ENCODE measurements around the gene CDYL2.

CDYL2 gene

GRCh38 chr16:80583466-80583865 is 220.9 kb downstream of the CDYL2 start:
- no peak for TF ChIP-seq CTCF (IDR thresholded peaks at IDR 0.05; ENCODE audit: low read depth, low read length, missing control alignments)

GRCh38 chr16:80580109-80580832 is 224.1 kb downstream of the CDYL2 start:
- TF ChIP-seq CTCF (IDR thresholded peaks at IDR 0.05; ENCODE audit: low read depth, low read length, missing control alignments): no peak
- DNase-seq: peak; percentile 89
- in situ Hi-C loops (cut with HindIII; ENCODE audit: low pct_ligation_motif_present, low sequenced_read_pairs): no loop called here
- Histone ChIP-seq H3K27me3 (replicated peaks) (no peaks in the 10 kb centered on the region), H3K27ac (peak overlapping the region; percentile 56), H3K4me3 (ENCODE audit: low read depth, low read length) (no peak overlapping the region), H3K36me3 (replicated peaks) (no peaks in the 10 kb centered on the region)

More at GRCh38 chr16:80583466-80583865, 220.9 kb downstream of the CDYL2 start:
- H3K4me3 ChIP-seq (ENCODE audit: low read depth, low read length): no peak overlapping the region
- H3K27ac ChIP-seq: peak overlapping the region; percentile 32
- DNase-seq: peak; percentile 74
- no peaks in the 10 kb centered on the region for H3K36me3 ChIP-seq (replicated peaks)
- no peaks in the 10 kb centered on the region for H3K27me3 ChIP-seq (replicated peaks)
- in situ Hi-C loops (cut with HindIII; ENCODE audit: low pct_ligation_motif_present, low sequenced_read_pairs): no loop called here

- no peaks in the 10 kb centered on the region for H3K27me3 ChIP-seq (replicated peaks)
- no peak for TF ChIP-seq CTCF (IDR thresholded peaks at IDR 0.05; ENCODE audit: low read depth, low read length, missing control alignments)
- DNase-seq: no peak
- no peak overlapping the region for H3K27ac ChIP-seq
- no peaks in the 10 kb centered on the region for H3K36me3 ChIP-seq (replicated peaks)
- in situ Hi-C loops (cut with HindIII; ENCODE audit: low pct_ligation_motif_present, low sequenced_read_pairs): no loop called here
- H3K4me3 ChIP-seq (ENCODE audit: low read depth, low read length): no peak overlapping the region
Measured at GRCh38 chr16:80577485-80578280, 226.7 kb downstream of the CDYL2 start.

GRCh38 chr16:80576343-80576912 is 228.0 kb downstream of the CDYL2 start:
- H3K27me3 ChIP-seq (replicated peaks): no peaks in the 10 kb centered on the region
- in situ Hi-C loops (cut with HindIII; ENCODE audit: low pct_ligation_motif_present, low sequenced_read_pairs): no loop called here
- no peak for TF ChIP-seq CTCF (IDR thresholded peaks at IDR 0.05; ENCODE audit: low read depth, low read length, missing control alignments)
- DNase-seq: no peak
- no peak overlapping the region for H3K4me3 ChIP-seq (ENCODE audit: low read depth, low read length)
- H3K36me3 ChIP-seq (replicated peaks): no peaks in the 10 kb centered on the region
- H3K27ac ChIP-seq: no peak overlapping the region

GRCh38 chr16:80573700-80574120 is 230.7 kb downstream of the CDYL2 start:
- Histone ChIP-seq H3K27ac (no peak overlapping the region), H3K4me3 (ENCODE audit: low read depth, low read length) (no peak overlapping the region), H3K27me3 (replicated peaks) (no peaks in the 10 kb centered on the region), H3K36me3 (replicated peaks) (no peaks in the 10 kb centered on the region)
- in situ Hi-C loops (cut with HindIII; ENCODE audit: low pct_ligation_motif_present, low sequenced_read_pairs): no loop called here
- no peak for TF ChIP-seq CTCF (IDR thresholded peaks at IDR 0.05; ENCODE audit: low read depth, low read length, missing control alignments)
- no peak for DNase-seq

Measured in brain microvascular endothelial cell (primary cell).